Measurements from ENCODE around the gene HHLA2. TPM values are rescaled to one million over a fixed set of nuclear protein-coding genes. Genes with fewer than 3 reads are reported as not detected.

Gene HHLA2, protein sequence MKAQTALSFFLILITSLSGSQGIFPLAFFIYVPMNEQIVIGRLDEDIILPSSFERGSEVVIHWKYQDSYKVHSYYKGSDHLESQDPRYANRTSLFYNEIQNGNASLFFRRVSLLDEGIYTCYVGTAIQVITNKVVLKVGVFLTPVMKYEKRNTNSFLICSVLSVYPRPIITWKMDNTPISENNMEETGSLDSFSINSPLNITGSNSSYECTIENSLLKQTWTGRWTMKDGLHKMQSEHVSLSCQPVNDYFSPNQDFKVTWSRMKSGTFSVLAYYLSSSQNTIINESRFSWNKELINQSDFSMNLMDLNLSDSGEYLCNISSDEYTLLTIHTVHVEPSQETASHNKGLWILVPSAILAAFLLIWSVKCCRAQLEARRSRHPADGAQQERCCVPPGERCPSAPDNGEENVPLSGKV
- total RNA-seq, result not detected in 2 replicates

GRCh38 chr3:108296239-108296638, at the start of gene HHLA2:
TSS of gene HHLA2 (plus strand) at chr3:108296548. CDS start at chr3:108351814, 55,266 bp downstream.

Other genes starting within 250 kb of the HHLA2 start
- 66.9 and 134 TPM in 2 replicates for gene CD47, start 205.5 kb upstream of the HHLA2 start, total RNA-seq
- 35.1 and 48.4 TPM in 2 replicates for gene IFT57, start 74.1 kb upstream of the HHLA2 start, total RNA-seq
- gene MYH15, start 214.0 kb downstream of the HHLA2 start, total RNA-seq, result 0.30 and 0.32 TPM in 2 replicates

All from epithelial cell of umbilical artery (primary cell).